Astrocyte (in vitro differentiated cells and primary cell): ENCODE measurements around the gene RABGAP1L. TPM values are rescaled to one million over a fixed set of nuclear protein-coding genes. Genes with fewer than 3 reads are reported as not detected.
A peak's percentile ranks its signal among the peaks of the same experiment; 100 is the strongest.

Experiments used
- DNase-seq: peaks from one replicate; pipeline ENCODE4 v3.0.0-alpha.2; 2010; ENCODE audit warnings: low read depth
- FAIRE-seq: peaks from 2 replicates; lab custom pipeline; 2011; peaks lifted over from hg19 to GRCh38; lab: Jason Lieb, UNC
- H2AFZ ChIP-seq: 2 replicates; pipeline ENCODE4 v1.6.0; 2012; ENCODE audit warnings: low read depth, low read length, inconsistent platforms
- H3K27ac ChIP-seq: 2 replicates; pipeline ENCODE4 v1.5.1; 2011; ENCODE audit warnings: low read depth, low read length, inconsistent platforms
- H3K27me3 ChIP-seq: 2 replicates; pipeline ENCODE4 v1.6.0; 2011; ENCODE audit warnings: low read length, inconsistent platforms; ENCODE audit not compliant: insufficient read depth
- H3K36me3 ChIP-seq: 2 replicates; pipeline ENCODE4 v1.5.1; 2011; ENCODE audit warnings: low read length, inconsistent platforms; ENCODE audit not compliant: insufficient read depth
- H3K4me1 ChIP-seq: 2 replicates; pipeline ENCODE4 v1.5.1; 2011; ENCODE audit warnings: low read length, inconsistent platforms; ENCODE audit not compliant: insufficient read depth
- H3K4me2 ChIP-seq: 2 replicates; pipeline ENCODE4 v1.6.0; 2012; ENCODE audit warnings: low read length, inconsistent platforms
- H3K4me3 ChIP-seq: 2 replicates; pipeline ENCODE4 v1.5.1; 2011; ENCODE audit warnings: low read depth, mild to moderate bottlenecking, low read length, inconsistent platforms; ENCODE audit not compliant: insufficient read depth
- H3K79me2 ChIP-seq: 2 replicates; pipeline ENCODE4 v1.6.0; 2012; ENCODE audit warnings: mild to moderate bottlenecking, low read length, inconsistent platforms; ENCODE audit not compliant: insufficient read depth
- H3K9ac ChIP-seq: 2 replicates; pipeline ENCODE4 v1.6.0; 2012; ENCODE audit warnings: mild to moderate bottlenecking, low read length, inconsistent platforms
- H3K9me3 ChIP-seq: 2 replicates; pipeline ENCODE4 v1.5.1; 2012; ENCODE audit warnings: low read depth, mild to moderate bottlenecking, low read length, inconsistent platforms; ENCODE audit not compliant: insufficient read depth
- H4K20me1 ChIP-seq: 2 replicates; pipeline ENCODE4 v1.6.0; 2012; ENCODE audit warnings: low read length, inconsistent platforms; ENCODE audit not compliant: insufficient read depth
- H3K27ac Mint-ChIP-seq: one replicate; pipeline ENCODE4 v1.8.0; 2021; ENCODE audit warnings: mild to moderate bottlenecking, mixed read lengths; ENCODE audit not compliant: unreplicated experiment
- H3K27me3 Mint-ChIP-seq: one replicate; pipeline ENCODE4 v1.8.0; 2021; ENCODE audit warnings: low read depth, mixed read lengths; ENCODE audit not compliant: unreplicated experiment
- H3K36me3 Mint-ChIP-seq: one replicate; pipeline ENCODE4 v1.8.0; 2021; ENCODE audit warnings: low read depth, mixed read lengths; ENCODE audit not compliant: unreplicated experiment
- H3K4me1 Mint-ChIP-seq: one replicate; pipeline ENCODE4 v1.8.0; 2021; ENCODE audit warnings: low read depth, mixed read lengths; ENCODE audit not compliant: unreplicated experiment
- H3K4me3 Mint-ChIP-seq: one replicate; pipeline ENCODE4 v1.8.0; 2021; ENCODE audit warnings: mild to moderate bottlenecking, moderate library complexity, mixed read lengths; ENCODE audit not compliant: unreplicated experiment
- H3K9me3 Mint-ChIP-seq: one replicate; pipeline ENCODE4 v1.8.0; 2021; ENCODE audit warnings: mild to moderate bottlenecking, mixed read lengths; ENCODE audit not compliant: unreplicated experiment
- CTCF ChIP-seq: IDR thresholded peaks from 2 replicates; pipeline ENCODE4 v1.5.1; 2011; ENCODE audit warnings: low read depth, mild to moderate bottlenecking, inconsistent platforms, low read length, moderate library complexity; ENCODE audit not compliant: insufficient read depth
- EZH2 ChIP-seq: IDR thresholded peaks from 2 replicates; pipeline ENCODE4 v1.6.1; 2012; ENCODE audit warnings: mild to moderate bottlenecking, low read length, inconsistent platforms; ENCODE audit not compliant: insufficient read depth
- total RNA-seq: library from RNA; stranded (reverse); gene quantifications from 2 replicates; pipeline ENCODE4 v1.2.1, GENCODE V29; 2021

RABGAP1L gene
- total RNA-seq, 1 donor from 2014 or later, result 40.2 TPM

- Histone ChIP-seq H3K9ac (no peak overlapping the region), H3K36me3 (no peaks in the 10 kb centered on the region), H3K9me3 (no peaks in the 10 kb centered on the region), H3K4me1 (peaks cover 7% of the 10 kb centered on the region), H3K27me3 (peaks cover 18% of the 10 kb centered on the region), H2AFZ (no peak overlapping the region), H3K27ac (no peak overlapping the region), H3K4me2 (no peak overlapping the region), H3K79me2 (no peaks in the 10 kb centered on the region), H4K20me1 (no peaks in the 10 kb centered on the region), H3K4me3 (no peak overlapping the region)
- peak; percentile 53 for DNase-seq
- Mint-ChIP-seq H3K27me3 (no peaks in the 10 kb centered on the region), H3K9me3 (no peaks in the 10 kb centered on the region), H3K27ac (peak overlapping the region; percentile 48), H3K36me3 (peaks cover 7% of the 10 kb centered on the region), H3K4me3 (no peak overlapping the region), H3K4me1 (peaks cover 26% of the 10 kb centered on the region)
- TF ChIP-seq EZH2 (no peak), CTCF (no peak)
- FAIRE-seq, result no peak
Measured at GRCh38 chr1:174976436-174977108, 817.3 kb downstream of the RABGAP1L start.

- FAIRE-seq, result peak; percentile 13
- peaks cover 6% of the 10 kb centered on the region for H3K36me3 Mint-ChIP-seq
- Histone ChIP-seq H3K27ac (no peak overlapping the region), H3K4me3 (no peak overlapping the region), H4K20me1 (no peaks in the 10 kb centered on the region), H3K9me3 (peaks cover 3% of the 10 kb centered on the region), H3K27me3 (no peaks in the 10 kb centered on the region), H2AFZ (no peak overlapping the region), H3K4me1 (no peaks in the 10 kb centered on the region), H3K36me3 (no peaks in the 10 kb centered on the region), H3K9ac (no peak overlapping the region), H3K79me2 (no peaks in the 10 kb centered on the region), H3K4me2 (no peak overlapping the region)
- no peaks in the 10 kb centered on the region for H3K9me3 Mint-ChIP-seq
- peaks cover 5% of the 10 kb centered on the region for H3K4me1 Mint-ChIP-seq
- H3K27ac Mint-ChIP-seq, result no peak overlapping the region
- no peak for DNase-seq
- no peak overlapping the region for H3K4me3 Mint-ChIP-seq
- TF ChIP-seq EZH2 (no peak), CTCF (peak; percentile 65)
- no peaks in the 10 kb centered on the region for H3K27me3 Mint-ChIP-seq
Measured at GRCh38 chr1:174982971-174983689, 823.8 kb downstream of the RABGAP1L start.

- Histone ChIP-seq H3K9me3 (peaks cover 3% of the 10 kb centered on the region), H3K79me2 (no peaks in the 10 kb centered on the region), H3K36me3 (no peaks in the 10 kb centered on the region), H2AFZ (no peak overlapping the region), H3K4me2 (no peak overlapping the region), H3K4me1 (no peaks in the 10 kb centered on the region), H3K27me3 (no peaks in the 10 kb centered on the region), H4K20me1 (no peaks in the 10 kb centered on the region), H3K9ac (no peak overlapping the region), H3K4me3 (no peak overlapping the region), H3K27ac (no peak overlapping the region)
- Mint-ChIP-seq H3K4me3 (no peak overlapping the region), H3K36me3 (peaks cover 6% of the 10 kb centered on the region), H3K9me3 (no peaks in the 10 kb centered on the region), H3K4me1 (peaks cover 5% of the 10 kb centered on the region), H3K27me3 (no peaks in the 10 kb centered on the region), H3K27ac (no peak overlapping the region)
- DNase-seq (no peak), FAIRE-seq (no peak)
- TF ChIP-seq EZH2 (no peak), CTCF (no peak)
Measured at GRCh38 chr1:174984952-174985351, 825.6 kb downstream of the RABGAP1L start.
